ENCODE measurements around the gene SFRP5.

DNA sequence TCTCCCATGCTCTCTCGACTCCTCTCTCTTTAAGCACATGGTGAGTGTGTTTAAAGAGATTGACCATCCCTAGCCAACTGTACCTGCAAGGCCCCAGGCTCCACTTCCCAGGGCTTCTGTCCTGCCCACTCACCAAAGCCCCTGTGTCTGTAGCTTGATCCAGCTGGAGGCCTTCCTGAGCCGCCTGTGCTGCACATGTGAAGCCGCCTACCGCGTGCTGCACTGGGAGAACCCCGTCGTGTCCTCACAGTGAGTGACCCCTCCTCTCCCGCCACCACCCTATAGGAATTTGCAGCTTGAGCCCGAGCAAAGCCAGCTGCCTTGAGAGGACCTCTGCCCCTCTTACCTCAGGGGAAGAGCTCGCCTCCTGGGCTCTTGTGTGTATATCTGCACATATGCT is 23.7 kb downstream of the SFRP5 start:
- TF ChIP-seq, protein P1, sequence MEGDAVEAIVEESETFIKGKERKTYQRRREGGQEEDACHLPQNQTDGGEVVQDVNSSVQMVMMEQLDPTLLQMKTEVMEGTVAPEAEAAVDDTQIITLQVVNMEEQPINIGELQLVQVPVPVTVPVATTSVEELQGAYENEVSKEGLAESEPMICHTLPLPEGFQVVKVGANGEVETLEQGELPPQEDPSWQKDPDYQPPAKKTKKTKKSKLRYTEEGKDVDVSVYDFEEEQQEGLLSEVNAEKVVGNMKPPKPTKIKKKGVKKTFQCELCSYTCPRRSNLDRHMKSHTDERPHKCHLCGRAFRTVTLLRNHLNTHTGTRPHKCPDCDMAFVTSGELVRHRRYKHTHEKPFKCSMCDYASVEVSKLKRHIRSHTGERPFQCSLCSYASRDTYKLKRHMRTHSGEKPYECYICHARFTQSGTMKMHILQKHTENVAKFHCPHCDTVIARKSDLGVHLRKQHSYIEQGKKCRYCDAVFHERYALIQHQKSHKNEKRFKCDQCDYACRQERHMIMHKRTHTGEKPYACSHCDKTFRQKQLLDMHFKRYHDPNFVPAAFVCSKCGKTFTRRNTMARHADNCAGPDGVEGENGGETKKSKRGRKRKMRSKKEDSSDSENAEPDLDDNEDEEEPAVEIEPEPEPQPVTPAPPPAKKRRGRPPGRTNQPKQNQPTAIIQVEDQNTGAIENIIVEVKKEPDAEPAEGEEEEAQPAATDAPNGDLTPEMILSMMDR (IDR thresholded peaks at IDR 0.05), result no peak
- TF ChIP-seq POLR2A (IDR thresholded peaks at IDR 0.05), result no peak

Data from uterus (tissue), 2 donors.